COR-L47 (cell line): ENCODE data around the gene EYA2.

Experiments
- DNase-seq: peaks from one replicate; lab custom pipeline; 2025; lab: John Stamatoyannopoulos, UW

EYA2 gene

GRCh38 chr20:46933150-46933549 is 38.5 kb downstream of the EYA2 start:
- DNase-seq = no peak

GRCh38 chr20:46934746-46935287 is 40.2 kb downstream of the EYA2 start:
- DNase-seq = no peak

GRCh38 chr20:46935394-46936017 is 40.9 kb downstream of the EYA2 start:
- DNase-seq = no peak

GRCh38 chr20:46936415-46937156 is 41.9 kb downstream of the EYA2 start:
- no peak for DNase-seq

- DNase-seq = no peak
Measured at GRCh38 chr20:46937157-46937523, 42.5 kb downstream of the EYA2 start.

GRCh38 chr20:46937533-46938226 is 43.0 kb downstream of the EYA2 start:
- DNase-seq = no peak

GRCh38 chr20:46938434-46938833 is 43.8 kb downstream of the EYA2 start:
- no peak for DNase-seq

- DNase-seq = no peak
Measured at GRCh38 chr20:46939031-46939965, 44.7 kb downstream of the EYA2 start.

GRCh38 chr20:46940616-46941015 is 46.0 kb downstream of the EYA2 start:
- DNase-seq = no peak

GRCh38 chr20:46941404-46941803 is 46.8 kb downstream of the EYA2 start:
- no peak for DNase-seq

GRCh38 chr20:46943861-46944591 is 49.4 kb downstream of the EYA2 start:
- no peak for DNase-seq

- DNase-seq = no peak
Measured at GRCh38 chr20:46945465-46945864, 50.8 kb downstream of the EYA2 start.

- DNase-seq = no peak
Measured at GRCh38 chr20:46946181-46946624, 51.6 kb downstream of the EYA2 start.

- no peak for DNase-seq
Measured at GRCh38 chr20:46946796-46947195, 52.2 kb downstream of the EYA2 start.

GRCh38 chr20:46948081-46948480 is 53.4 kb downstream of the EYA2 start:
- DNase-seq = no peak

- DNase-seq = no peak
Measured at GRCh38 chr20:46951405-46951804, 56.8 kb downstream of the EYA2 start.

- DNase-seq = no peak
Measured at GRCh38 chr20:46951840-46952497, 57.3 kb downstream of the EYA2 start.

GRCh38 chr20:46953596-46953995 is 59.0 kb downstream of the EYA2 start:
- no peak for DNase-seq

GRCh38 chr20:46954490-46955038 is 59.9 kb downstream of the EYA2 start:
- DNase-seq = no peak
